ENCODE results near the gene CAP1. TPM values are rescaled to one million over a fixed set of nuclear protein-coding genes. Genes with fewer than 3 reads are reported as not detected.

The CAP1 gene
- total RNA-seq, 2 donors from 2014 or later: 128 to 187 TPM

- Histone ChIP-seq H3K4me3 (no peak overlapping the region), H3K27ac (no peak overlapping the region), H3K27me3 (replicated peaks; ENCODE audit: insufficient read depth) (no peaks in the 10 kb centered on the region), H3K9me3 (no peaks in the 10 kb centered on the region), H3K36me3 (no peaks in the 10 kb centered on the region), H3K4me1 (replicated peaks) (no peaks in the 10 kb centered on the region)
- intact Hi-C loops (cut with DNase I): loop anchor here (10.0 kb wide), 1 partner anchor 74 kb away; the partner anchor contains the start of gene RLF
- 90% methylated on average over 5 of the region's 5 CpGs for WGBS
- TF ChIP-seq POLR2AphosphoS5 (IDR thresholded peaks at IDR 0.05) (no peak), CTCF (IDR thresholded peaks at IDR 0.05) (no peak), POLR2A (IDR thresholded peaks at IDR 0.05) (no peak)
- no peak for DNase-seq (ENCODE audit: low spot score)
Observed at GRCh38 chr1:40090652-40091355, 50.3 kb downstream of the CAP1 start.

GRCh38 chr1:40092241-40092640 lies 51.7 kb downstream of the CAP1 start:
- DNase-seq (ENCODE audit: low spot score): no peak
- Histone ChIP-seq H3K27ac (no peak overlapping the region), H3K4me1 (replicated peaks) (no peaks in the 10 kb centered on the region), H3K9me3 (no peaks in the 10 kb centered on the region), H3K27me3 (replicated peaks; ENCODE audit: insufficient read depth) (no peaks in the 10 kb centered on the region), H3K4me3 (no peak overlapping the region), H3K36me3 (no peaks in the 10 kb centered on the region)
- TF ChIP-seq CTCF (IDR thresholded peaks at IDR 0.05) (no peak), POLR2AphosphoS5 (IDR thresholded peaks at IDR 0.05) (no peak), POLR2A (IDR thresholded peaks at IDR 0.05) (no peak)
- WGBS: 93% methylated on average over 2 of the region's 2 CpGs
- intact Hi-C loops (cut with DNase I): loop anchor here (10.0 kb wide), 1 partner anchor 73 kb away; the partner anchor contains the start of gene RLF

GRCh38 chr1:40092706-40093639 lies 52.4 kb downstream of the CAP1 start:
- H3K4me1 ChIP-seq (replicated peaks): no peaks in the 10 kb centered on the region
- H3K9me3 ChIP-seq: no peaks in the 10 kb centered on the region
- H3K27ac ChIP-seq: no peak overlapping the region
- no peaks in the 10 kb centered on the region for H3K36me3 ChIP-seq
- no peaks in the 10 kb centered on the region for H3K27me3 ChIP-seq (replicated peaks; ENCODE audit: insufficient read depth)
- H3K4me3 ChIP-seq: no peak overlapping the region
- DNase-seq (ENCODE audit: low spot score): no peak
- intact Hi-C loops (cut with DNase I): loop anchor here (10.0 kb wide), 1 partner anchor 72 kb away; the partner anchor contains the start of gene RLF
- WGBS: 73% methylated on average over 6 of the region's 6 CpGs
- TF ChIP-seq POLR2A (IDR thresholded peaks at IDR 0.05): no peak
- TF ChIP-seq CTCF (IDR thresholded peaks at IDR 0.05): no peak
- no peak for TF ChIP-seq POLR2AphosphoS5 (IDR thresholded peaks at IDR 0.05)

GRCh38 chr1:40094466-40095110 lies 54.1 kb downstream of the CAP1 start:
- no peaks in the 10 kb centered on the region for H3K27me3 ChIP-seq (replicated peaks; ENCODE audit: insufficient read depth)
- TF ChIP-seq CTCF (IDR thresholded peaks at IDR 0.05) (no peak), POLR2A (IDR thresholded peaks at IDR 0.05) (no peak), POLR2AphosphoS5 (IDR thresholded peaks at IDR 0.05) (no peak)
- WGBS: 50% methylated on average over 4 of the region's 4 CpGs
- intact Hi-C loops (cut with DNase I): loop anchor here (10.0 kb wide), 1 partner anchor 70 kb away; the partner anchor contains the start of gene RLF
- H3K9me3 ChIP-seq: no peaks in the 10 kb centered on the region
- no peaks in the 10 kb centered on the region for H3K4me1 ChIP-seq (replicated peaks)
- no peaks in the 10 kb centered on the region for H3K36me3 ChIP-seq
- H3K4me3 ChIP-seq: no peak overlapping the region
- no peak for DNase-seq (ENCODE audit: low spot score)
- H3K27ac ChIP-seq: no peak overlapping the region
